ENCODE results near the gene CCDC186.
"Not testable (repeated sequence)": the region's sequence is repeated elsewhere in the genome, so short reads cannot be mapped to it uniquely, and the experiment has no call there.

The CCDC186 gene

DNA sequence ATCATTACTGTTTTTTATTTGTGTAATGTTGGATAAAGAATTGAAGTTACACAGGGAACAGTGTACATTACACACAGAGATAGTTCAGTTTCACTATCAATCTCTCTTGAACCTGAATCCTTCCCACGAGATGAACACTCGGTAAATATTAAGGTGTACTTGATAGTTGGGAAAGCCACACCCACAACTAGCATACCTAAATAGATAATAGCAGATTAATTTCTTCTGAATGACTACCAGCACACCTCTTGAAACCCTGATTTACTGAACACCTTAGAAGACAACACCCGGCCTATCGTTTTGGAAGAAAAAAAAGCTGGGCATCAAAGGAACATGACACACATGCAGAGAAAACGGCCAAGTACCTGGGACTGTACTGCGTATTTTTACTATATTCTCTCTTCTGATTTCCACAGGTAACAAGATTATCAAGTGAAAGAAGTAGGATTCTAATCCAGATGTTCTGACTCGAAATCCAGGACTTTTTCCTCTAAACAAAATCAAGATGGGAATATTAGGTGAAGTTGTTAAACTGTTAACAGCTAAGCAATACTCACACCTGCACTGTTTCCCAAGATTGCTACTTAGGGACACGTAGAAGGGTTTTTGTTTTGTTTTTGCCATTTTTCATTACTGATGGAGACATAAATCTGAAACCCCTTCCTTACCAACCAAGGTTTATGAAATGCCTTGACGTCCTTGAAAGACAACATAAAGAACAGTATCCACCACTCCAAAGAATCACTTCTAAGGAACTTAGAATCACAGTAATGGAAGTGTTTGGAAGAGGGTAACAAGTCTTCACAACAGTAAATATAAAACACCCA, 1.0 kb downstream of the CCDC186 start:
- no peak for DNase-seq

DNA sequence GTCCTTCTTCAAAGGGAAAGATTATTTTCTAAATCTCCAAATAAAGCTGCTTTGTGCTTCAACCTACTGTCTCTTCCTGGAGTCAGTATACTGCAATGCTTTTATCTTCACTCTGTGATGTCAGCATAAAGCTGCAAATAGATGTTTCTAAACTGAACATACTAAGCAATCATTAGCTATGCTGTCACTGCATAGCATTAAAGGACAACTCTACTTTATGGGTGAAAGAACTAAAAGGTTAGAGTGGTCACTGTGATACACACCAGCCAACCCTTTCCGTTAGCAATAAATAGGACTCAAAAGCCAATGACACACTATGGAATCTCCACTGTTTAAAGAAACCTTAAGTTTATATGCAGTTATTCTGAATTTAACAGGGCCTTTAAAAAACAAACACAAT, 1.8 kb downstream of the CCDC186 start:
- DNase-seq: no peak

DNA sequence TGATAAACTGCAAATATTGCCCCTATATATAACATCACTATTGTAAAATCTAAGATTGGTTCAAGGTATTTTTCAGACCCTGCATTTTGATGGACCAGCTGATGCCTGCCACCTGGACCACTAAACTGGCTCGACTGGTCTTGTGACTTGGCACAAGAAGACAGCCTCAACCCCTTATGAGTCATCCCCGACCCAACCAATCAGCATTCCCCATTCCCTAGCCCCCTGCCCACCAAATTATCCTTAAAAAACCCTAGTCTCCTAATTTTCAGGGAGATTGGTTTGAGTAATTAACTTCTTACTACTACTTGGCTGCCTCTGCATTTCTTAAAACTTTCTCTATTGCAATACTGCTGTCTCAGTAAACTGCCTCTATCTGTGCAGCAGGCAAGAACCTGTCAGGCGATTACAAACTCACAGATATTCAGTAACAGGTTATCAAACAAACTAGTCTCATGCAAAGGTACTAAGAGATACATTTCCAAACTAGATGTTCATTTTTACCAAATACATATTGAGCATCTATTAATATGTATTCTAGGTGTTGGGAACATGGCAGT, 5.5 kb downstream of the CCDC186 start:
- no peak for DNase-seq

DNA sequence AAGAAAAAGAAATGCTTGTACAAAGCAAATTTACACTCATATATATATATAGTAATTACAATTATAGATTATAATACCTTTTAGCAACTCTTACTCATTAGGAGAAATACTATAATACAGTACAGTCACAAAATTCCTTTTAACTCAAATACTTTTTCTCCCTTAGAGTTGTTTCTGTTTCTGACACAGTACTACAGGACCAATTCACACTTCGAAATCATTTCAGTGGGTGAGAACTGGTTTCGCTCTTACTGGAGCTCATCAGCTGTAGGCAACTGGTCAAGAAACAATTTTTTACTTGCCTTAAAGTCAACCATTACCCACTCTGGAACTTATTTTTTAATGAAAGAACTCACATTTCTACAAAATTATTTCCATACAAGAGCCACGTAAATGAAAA, 6.0 kb downstream of the CCDC186 start:
- DNase-seq: no peak

DNA sequence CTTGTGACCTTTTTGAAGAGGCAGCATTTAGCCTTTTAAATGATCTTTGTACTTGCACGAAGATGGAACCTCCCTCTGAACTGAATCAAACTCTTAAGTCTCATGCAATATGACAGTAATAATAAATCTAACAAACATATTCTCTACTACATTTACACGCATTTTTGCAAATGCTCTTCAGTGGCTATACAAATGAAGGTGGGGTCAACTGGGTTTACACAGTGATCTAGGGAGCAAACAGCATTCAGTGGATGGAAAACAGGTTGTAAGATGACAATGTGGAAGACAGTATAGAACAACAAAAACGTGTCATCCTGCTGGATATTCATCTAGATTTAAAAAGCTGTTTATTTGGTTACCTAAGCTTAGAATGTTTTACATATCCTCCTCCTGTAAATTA, 7.5 kb downstream of the CCDC186 start:
- no peak for DNase-seq

- DNase-seq: no peak
Observed at GRCh38 chr10:114166043-114166442, 8.0 kb downstream of the CCDC186 start.

DNA sequence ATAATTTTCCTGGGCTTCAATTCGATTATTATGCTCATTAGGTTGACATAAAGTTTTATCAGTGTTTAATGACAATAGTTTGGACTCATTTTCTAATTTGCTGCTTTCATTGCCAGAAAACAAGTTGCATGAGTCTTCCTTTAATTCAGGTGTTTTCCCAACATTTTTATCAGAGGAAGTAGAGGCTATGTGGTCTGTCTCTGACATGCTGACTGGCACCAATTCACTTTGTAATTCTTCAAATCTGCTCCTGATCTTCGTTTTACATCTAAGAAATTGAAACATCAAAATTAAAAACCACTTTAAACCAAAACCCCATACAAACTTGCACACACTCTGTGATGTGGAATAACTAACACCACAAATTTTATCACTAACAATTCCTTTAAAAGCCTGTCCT, 10.9 kb downstream of the CCDC186 start:
- no peak for DNase-seq

DNA sequence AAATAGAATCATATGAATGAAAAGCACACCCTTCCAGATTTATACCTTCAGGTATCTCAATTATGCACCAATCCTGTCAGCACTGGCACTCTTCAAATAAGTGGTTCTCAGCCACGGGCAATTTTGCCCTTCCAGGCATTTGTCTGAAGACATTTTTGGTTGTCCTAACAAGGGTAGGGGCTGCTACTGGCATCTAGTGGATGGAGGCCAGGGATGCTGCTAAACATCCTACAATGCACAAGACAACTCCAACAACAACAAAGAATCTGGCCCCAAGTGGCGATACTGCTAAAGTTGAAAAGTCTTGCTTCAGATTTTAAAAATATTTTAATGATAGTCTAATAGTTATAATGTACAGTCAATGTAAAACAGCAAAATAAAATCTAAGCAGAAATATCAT, 16.1 kb downstream of the CCDC186 start:
- no peak for DNase-seq

- DNase-seq: no peak
Observed at GRCh38 chr10:114151892-114152291, 22.1 kb downstream of the CCDC186 start.

DNA sequence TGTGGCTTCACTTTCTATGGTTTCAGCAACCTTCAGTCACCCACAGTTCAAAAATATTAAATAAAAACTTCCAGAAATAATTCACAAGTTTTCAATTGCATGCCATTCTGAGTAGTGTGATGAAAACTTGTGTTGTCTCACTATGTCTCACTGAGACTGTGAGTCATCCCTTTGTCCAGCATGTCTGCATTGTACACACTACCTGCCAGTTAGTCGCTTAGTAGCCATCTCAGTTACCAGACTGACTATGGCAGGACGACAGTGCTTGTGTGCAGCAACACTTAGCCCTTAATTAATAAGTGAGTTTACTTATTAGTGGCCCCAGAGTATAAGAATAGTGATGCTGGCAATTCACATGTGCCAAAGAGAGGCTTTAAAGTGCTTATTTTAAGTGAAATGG, 22.5 kb downstream of the CCDC186 start:
- no peak for DNase-seq

DNA sequence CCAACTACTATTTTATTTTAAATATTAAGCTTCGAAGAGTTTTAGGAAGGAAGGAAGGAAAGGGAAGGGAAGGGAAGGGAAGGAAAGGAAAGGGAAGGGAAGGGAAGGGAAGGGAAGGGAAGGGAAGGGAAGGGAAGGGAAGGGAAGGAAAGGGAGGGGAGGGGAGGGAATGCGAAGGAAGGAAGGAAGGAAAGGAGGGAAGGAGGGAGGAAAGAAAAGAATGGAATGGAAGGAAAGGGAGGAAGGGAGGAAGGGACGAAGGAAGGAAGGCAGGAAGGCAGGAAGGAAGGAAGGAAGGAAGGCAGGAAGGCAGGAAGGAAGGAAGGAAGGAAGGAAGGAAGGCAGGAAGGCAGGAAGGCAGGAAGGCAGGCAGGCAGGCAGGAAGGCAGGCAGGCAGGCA, 24.5 kb downstream of the CCDC186 start:
- DNase-seq: not testable (repeated sequence)

GRCh38 chr10:114143160-114143559, 30.8 kb downstream of the CCDC186 start:
- DNase-seq: no peak

DNA sequence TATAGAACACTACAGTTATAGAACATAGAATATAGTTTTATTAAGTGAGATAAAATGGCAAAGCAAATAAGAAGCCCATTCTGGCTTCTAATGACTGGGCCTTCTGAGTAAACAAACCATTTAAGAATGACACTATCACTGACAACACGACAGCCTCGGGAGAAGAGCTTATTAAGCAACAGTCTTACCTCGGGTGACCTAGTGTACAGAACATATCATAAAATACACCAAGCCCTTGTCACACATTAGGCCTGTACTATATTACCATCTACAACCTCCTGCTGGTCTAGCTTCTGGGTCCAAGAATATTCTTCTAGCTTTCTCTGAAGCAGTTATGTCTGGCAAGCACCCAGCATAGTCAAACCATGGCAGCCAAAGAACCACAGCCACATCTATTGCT, 32.0 kb downstream of the CCDC186 start:
- no peak for DNase-seq

GRCh38 chr10:114140827-114141226, 33.2 kb downstream of the CCDC186 start:
- DNase-seq: not testable (repeated sequence)

GRCh38 chr10:114140036-114140435, 34.0 kb downstream of the CCDC186 start:
- DNase-seq: no peak

DNA sequence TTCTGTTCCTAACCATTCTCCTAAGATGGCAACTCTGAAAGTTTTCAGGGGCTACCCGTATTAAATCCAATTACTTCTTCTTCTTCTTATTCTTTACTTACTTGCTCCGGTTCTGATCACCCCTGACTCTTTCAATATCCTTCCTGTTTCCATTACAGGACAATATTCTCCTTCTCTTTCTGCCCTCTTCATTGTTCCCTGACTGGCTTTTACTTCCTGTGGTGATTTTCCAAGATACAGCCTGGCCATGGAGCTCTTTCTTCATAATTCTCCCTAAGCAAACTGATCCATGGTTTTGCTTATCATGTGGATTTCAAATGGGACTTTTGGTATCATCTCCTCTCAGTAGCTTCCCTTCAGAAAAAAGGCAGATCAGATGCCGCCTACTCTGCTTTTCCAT, 35.4 kb downstream of the CCDC186 start:
- DNase-seq: no peak

DNA sequence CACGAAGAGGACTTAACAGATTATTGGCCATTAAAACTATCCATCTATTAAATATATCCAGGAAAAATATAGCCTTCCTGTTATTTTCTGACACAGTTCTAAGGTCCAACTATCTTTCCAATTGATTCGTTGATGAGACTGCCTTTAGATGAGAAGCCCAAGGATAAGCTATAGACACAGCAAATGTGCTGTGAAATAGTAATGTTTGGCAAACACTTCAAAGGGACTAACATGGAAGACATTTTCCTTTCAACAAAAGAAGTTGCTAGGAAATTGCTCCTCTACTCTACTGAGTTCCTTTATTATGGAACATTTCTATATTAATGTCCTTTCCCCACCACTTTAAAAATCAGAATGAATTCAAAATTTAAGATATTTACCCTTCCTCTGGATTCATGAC, 38.5 kb downstream of the CCDC186 start:
- DNase-seq: no peak

- DNase-seq: no peak
Observed at GRCh38 chr10:114131094-114131493, 42.9 kb downstream of the CCDC186 start.

DNA sequence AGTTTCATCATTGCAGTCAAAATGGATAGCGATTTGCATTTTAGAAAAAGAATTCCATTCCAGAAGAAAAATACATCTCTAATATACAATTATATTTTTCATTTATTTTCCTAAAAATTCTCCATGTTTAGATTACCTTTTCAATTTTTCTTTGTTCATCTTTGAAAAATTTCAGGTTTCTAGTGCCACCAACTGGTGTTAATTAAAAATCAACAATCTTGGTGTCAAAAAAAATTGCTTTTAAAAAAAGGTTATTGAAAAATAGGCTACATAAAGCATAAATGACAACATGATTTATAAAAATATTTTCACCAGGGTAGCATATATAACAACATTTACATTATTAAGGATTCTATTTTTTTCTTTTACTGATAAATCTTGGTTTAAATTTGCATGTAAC, 53.0 kb downstream of the CCDC186 start:
- DNase-seq: no peak

- DNase-seq: no peak
Observed at GRCh38 chr10:114118514-114118913, 55.5 kb downstream of the CCDC186 start.

- DNase-seq: no peak
Observed at GRCh38 chr10:114117728-114118127, 56.3 kb downstream of the CCDC186 start.

DNA sequence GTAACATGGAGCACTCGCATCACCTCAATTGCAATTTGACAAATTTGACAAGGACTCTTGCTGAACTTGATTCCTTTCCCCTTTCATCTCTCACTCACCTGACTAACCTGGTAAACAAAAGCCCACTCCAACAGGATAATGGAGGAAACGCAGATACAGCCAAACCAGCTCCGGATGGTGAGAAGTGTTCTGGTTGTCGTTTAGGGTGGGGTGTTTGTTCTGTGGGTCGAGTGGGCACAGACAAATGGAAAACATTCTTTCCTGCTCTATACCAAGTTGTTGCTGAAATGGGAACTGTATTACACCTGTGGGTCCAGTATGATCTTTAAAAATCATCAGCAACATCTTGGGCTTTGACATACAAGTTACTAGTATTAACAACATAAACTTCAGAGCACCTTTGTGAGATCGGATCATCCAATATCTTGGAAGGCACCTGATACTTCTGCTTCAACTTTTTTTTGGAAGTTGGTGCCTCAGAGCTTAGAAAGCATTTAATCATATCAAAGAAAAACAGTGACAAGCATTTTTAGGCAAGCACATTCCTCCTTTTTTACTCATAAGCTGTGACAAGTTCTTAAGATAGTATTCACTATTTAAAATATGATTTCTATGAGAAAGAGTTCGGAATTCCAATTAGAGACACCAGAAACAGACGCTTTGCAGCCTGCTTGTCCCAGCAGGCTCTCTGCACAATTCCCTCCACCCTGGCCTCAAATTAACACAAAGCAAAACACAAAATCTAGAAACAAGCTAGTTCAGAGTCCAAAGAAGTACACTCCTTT, 58.1 kb downstream of the CCDC186 start:
- DNase-seq: no peak

- DNase-seq: no peak
Observed at GRCh38 chr10:114110174-114110972, 63.6 kb downstream of the CCDC186 start.

Measured in NCI-H2081 treated with DMSO at 0.1 percent for 48 hours (cell line).